Adrenal gland (tissue), 5 donors: ENCODE data around the gene ADAMTSL1.

ENCODE experiments used
- POLR2A ChIP-seq, 2 donors: fragments of 450-650 bp; IDR thresholded peaks; one replicate each; pipeline ENCODE4 v1.6.1; 2017; ENCODE audit warnings: antibody characterized with exemption in 2 of 2, mild to moderate bottlenecking in 2 of 2, moderate library complexity in 1 of 2
- TF ChIP-seq, protein P1 (sequence below), 6 experiments: fragments of 450-650 bp in 4 of 6; fragments of 200-600 bp in 2 of 6; sonication (generic) in 1 of 6; IDR thresholded peaks; 1 replicate in 5 of 6; 2 replicates in 1 of 6; pipeline versions ENCODE4 v1.5.1 to v1.8.0; 2016 to 2021; ENCODE audit warnings: antibody characterized with exemption in 6 of 6, mild to moderate bottlenecking in 2 of 6, moderate library complexity in 1 of 6
- donor health status: DM: no; HTN: no; CAD: no.

GRCh38 chr9:18806232-18807080 is 332.5 kb downstream of the ADAMTSL1 start:
- TF ChIP-seq, protein P1, sequence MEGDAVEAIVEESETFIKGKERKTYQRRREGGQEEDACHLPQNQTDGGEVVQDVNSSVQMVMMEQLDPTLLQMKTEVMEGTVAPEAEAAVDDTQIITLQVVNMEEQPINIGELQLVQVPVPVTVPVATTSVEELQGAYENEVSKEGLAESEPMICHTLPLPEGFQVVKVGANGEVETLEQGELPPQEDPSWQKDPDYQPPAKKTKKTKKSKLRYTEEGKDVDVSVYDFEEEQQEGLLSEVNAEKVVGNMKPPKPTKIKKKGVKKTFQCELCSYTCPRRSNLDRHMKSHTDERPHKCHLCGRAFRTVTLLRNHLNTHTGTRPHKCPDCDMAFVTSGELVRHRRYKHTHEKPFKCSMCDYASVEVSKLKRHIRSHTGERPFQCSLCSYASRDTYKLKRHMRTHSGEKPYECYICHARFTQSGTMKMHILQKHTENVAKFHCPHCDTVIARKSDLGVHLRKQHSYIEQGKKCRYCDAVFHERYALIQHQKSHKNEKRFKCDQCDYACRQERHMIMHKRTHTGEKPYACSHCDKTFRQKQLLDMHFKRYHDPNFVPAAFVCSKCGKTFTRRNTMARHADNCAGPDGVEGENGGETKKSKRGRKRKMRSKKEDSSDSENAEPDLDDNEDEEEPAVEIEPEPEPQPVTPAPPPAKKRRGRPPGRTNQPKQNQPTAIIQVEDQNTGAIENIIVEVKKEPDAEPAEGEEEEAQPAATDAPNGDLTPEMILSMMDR (IDR thresholded peaks at IDR 0.05) = no peak
- no peak for TF ChIP-seq POLR2A (IDR thresholded peaks at IDR 0.05)
